GM21367 (cell line): Measurements from ENCODE around the gene DENND1B.
A peak's percentile ranks its signal among the peaks of the same experiment; 100 is the strongest.
"Not testable (repeated sequence)": the region's sequence is repeated elsewhere in the genome, so short reads cannot be mapped to it uniquely, and the experiment has no call there.

Experiments
- ATAC-seq: cut with Tn5 transposase; IDR thresholded peaks from one replicate; pipeline ENCODE4 v1.9.1; 2021; ENCODE audit not compliant: unreplicated experiment

Gene DENND1B

DNA sequence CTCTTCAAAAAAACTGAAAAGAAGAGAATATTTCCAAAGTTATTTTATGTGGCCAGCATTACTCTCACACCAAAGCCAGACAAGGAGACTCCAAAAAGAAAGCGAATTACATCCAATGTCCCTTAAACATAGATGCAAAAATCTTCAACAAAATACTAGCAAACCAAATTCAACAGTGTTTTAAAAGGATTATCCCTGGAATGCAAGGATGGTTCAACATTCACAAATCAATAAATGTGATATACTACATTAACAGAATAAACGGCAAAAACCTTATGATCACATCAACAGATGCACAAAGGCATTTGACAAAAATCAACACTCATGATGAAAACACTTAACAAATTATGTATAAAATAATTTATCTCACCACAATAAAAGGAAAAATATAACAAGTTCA lies 207.8 kb downstream of the DENND1B start:
- no peak for ATAC-seq

DNA sequence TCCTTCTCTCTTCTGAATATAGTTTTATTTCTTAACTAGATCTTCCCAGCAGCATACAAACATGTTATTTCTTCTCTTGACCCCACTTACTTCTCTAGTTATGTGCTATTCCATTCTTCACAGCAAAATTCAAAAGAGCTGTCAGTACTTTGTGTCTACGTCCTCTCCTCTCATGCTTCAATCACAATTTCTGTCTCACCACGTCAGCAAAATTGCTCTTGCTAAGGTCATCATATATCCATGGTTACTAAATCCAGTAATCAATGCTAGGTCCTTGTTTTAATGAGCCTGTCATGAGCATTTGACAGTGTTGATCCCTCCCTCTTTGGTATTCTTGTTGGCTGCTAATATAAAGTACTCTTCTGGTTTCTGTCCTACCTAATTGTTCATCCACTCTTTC lies 214.2 kb downstream of the DENND1B start:
- no peak for ATAC-seq

DNA sequence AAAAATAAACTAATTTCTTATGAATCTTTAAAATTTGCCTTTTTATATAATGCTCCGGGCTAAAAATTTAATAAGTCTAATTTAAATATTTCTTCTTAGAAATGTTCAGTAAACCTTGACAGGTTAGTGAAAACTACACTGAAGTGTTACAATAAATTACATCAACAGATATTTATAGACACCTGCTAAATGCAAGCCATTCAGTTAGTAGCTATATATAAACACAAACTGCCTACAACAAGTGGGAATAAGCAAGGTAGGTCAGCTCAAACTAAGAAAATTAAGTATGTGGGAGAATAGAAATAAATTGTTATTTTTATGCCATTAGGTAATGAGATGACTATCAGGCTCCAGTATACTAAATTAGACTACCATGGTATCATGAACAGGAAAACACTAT lies 215.6 kb downstream of the DENND1B start:
- no peak for ATAC-seq

DNA sequence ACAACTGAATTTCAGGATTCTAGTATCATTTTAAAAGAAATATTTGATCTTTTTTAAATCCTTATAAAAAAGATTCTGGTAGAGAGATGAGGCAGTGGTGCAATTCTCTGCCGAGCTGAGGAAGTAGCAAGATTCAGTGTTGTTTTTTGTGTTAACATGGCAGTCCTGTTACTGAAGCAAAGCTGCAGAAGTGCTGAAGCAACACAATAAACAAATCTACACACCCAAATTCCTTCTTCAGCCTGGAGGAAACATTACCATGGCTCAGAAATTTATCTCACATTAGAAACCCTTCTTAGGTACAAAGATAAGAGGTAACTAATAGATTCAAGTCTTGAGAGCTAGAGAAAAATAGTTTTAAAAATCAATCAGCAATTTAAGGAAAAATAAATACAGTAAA lies 216.0 kb downstream of the DENND1B start:
- ATAC-seq = no peak

DNA sequence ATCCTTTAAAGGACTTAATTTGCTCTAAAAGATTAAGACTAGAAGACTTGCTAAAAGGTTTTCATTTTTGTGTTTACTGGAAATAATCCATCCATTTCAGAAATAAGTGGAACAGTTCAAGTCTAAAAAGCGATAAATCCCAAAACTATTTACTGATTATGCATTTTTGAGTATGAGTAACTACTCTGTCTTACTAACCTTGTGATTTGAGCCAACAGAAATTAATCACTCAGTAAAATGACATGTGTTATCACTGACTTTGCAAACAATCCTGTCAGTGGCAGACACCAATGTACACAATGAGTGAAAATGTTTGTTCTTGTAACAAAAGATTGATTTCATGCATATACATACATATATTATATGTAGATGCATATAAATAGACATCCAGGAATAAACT lies 218.0 kb downstream of the DENND1B start:
- ATAC-seq = no peak

DNA sequence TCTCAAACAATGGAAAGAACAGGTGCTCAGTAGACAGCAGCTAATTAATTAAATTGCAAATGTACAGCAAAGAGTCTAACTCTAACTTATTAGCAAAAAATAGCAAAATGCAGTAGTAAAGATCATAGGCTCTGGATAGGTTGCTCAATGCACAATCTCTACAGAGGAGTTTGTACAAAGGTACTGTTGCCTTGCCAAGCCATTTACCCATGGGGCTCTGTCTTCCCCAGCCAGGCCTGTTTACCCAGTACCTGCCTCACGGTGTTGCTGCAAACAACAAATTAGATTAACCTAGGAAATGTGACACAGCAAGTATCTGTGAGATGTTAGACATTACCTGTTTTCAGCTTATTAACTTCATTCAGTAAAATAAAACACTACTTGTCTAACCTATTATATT lies 222.0 kb downstream of the DENND1B start:
- no peak for ATAC-seq

DNA sequence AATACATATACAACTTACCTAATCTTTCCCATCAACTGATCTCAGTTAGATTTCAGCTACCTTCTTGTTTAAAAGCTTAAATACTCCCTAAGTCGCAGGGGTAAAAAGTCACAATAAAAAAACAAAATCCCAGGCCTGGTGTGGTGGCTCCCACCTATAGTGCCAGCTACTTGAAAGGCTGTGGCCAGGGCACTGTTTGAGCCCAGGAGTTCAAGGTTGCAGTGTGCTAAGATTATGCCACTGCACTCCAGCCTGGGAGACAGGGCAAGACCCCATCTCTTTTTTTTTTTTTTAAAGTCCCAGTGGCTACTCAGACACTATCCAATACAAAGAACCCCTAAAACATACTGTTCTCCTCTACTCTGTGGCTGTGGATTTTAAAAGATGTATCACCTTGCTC lies 228.3 kb downstream of the DENND1B start:
- ATAC-seq = no peak

DNA sequence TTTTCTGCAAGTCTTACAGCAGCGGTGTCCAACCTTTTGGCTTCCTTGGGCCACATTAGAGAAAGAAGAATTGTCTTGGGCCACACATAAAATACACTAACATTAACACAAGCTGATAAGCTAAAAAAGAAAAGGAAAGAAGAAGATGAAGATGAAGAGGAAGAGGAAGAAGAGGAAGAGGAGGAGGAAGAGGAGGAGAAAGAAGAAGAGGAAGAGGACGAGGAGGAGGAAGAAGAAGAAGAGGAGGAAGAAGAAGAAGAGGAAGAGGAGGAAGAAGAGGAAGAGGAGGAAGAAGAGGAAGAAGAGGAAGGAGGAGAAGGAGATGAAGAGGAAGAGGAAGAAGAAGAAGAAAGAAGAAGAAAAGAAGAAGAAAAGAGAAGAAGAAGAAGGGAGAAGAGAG lies 230.7 kb downstream of the DENND1B start:
- no peak for ATAC-seq

DNA sequence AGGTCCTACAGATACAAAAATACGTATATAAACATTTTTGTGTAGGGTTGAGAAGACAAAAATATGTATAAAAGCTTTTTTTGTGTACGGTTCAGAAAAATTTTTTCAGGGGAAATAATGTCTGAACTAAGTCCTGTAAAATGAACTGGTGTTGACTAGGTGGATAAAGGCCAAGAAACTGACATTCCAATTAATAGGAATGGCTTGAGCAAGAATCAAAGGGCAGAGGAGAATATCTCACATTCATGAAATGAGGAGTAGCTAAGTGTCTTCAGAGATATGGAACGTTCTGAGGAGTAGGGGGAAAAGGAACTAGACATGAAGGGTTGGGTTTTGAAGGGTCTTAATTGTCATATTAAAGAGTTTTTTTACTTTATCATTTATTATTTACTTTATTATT lies 231.2 kb downstream of the DENND1B start:
- no peak for ATAC-seq

DNA sequence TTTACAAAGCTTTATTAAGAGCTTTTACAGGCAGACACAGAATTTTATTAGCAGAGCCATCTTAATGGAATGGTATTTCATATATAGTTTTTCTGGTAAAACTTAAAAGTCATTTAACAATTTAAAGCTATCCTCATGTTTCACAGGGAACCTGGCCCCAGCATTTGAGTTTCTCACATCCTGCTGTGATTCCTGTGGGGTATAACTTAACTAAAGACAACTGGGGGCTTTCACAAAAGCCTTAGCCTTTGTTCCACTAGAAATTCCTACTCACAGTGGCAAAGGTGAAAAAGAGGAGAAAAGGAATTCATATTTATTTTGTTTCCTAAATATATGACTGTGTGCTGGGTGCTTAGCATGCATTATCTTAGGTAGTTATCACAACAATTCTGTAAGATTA lies 233.9 kb downstream of the DENND1B start:
- no peak for ATAC-seq

DNA sequence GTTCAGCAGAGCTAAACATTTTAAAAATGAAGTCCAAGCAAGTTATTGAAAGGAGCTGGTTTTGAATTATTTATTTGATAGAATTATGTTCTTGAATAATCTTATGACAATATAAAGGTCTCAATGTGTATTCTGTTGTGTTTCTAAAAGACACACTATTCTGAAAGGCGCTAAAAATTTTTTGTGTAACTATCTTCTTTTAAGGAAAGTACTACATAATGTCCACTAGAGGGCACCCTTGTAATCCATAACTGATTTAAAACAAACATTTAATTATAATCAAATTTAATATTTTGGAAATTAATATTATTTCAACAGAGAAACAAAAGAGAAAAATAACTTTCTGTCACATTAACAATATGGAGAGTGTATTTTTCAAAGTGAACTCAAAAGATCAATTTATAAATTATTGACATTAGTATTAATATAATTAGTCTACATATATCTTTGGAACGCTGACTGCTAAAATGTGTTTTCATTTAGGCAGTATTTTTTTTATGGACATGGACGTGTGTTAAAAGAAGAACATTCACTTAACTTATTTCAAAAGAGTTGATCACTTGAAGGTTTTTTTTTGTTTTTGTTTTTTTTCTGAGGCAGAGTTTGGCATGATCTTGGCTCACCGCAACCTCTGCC lies 248.4 kb downstream of the DENND1B start:
- no peak for ATAC-seq

DNA sequence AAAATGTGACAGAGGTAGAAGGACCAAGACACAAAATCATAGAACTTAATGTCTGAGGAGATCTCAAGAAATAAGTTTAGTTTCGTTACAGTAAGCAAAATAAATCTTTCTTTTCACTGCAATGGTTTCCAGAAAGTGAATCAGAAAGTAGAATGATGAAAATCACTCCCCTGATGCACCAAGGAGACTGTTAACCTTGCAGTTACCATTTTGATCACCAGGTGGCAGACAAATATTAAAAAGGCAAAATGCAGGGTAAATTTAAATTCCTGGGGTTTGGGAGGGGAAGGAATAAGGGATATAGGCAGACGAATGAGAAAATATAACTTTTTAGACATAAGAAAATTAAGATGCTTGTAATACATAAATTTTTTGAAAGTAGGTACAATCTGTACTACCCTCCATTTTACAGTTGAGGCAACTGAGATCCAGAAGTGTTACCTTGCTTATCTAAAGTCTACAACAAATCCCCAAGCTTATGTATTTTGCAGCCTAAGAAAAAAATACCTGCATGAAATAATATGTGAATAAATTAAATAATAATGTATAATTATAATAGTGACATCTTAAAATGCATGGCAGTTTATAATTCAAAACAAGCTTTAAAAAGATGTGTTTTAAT lies 254.1 kb downstream of the DENND1B start:
- peak; percentile 69 for ATAC-seq

DNA sequence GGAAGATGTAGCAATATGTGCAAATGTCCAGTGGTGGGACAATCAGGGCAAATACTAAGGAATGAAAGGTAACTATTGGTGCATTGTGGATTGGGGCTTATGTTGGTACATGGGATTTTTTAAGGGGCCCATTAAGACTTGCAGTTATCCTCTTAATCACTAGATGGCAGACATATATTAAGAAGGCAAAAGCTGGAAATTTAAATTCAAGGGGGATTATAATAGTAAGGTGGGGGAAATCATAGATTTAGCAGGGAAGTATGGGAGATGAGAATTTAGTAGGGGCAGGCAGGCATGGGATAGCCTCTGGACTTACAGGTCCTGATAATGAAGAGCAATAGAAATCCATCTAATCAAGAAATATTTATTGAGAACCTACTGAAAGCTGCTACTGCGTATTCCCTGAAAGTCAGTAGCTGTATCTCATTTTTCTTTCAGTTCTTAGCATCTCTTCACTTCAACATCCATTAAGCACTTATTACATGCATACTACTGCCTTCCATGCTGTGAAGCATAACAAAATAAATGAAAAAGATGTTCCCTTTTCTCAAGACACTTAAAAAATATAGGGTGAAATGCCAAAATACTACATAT lies 255.4 kb downstream of the DENND1B start:
- ATAC-seq = peak; percentile 40

DNA sequence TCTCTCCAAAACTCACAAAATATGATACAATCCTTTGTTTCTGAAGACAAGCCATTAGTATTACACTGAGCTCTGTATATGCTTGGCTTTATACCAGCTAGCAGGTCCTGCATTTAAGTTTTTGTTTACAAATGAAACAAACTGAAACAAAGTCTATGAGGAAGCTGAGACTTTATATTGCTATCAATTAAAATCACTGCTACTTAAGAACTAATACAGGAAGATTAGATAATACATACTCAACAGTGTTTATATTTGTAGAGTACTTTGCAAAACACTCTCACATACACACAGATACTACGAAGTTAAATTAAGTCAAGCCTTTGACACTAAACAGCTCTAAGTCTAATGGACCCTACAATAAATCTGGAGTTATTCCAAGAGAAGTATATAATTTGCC lies 259.9 kb downstream of the DENND1B start:
- ATAC-seq = no peak

DNA sequence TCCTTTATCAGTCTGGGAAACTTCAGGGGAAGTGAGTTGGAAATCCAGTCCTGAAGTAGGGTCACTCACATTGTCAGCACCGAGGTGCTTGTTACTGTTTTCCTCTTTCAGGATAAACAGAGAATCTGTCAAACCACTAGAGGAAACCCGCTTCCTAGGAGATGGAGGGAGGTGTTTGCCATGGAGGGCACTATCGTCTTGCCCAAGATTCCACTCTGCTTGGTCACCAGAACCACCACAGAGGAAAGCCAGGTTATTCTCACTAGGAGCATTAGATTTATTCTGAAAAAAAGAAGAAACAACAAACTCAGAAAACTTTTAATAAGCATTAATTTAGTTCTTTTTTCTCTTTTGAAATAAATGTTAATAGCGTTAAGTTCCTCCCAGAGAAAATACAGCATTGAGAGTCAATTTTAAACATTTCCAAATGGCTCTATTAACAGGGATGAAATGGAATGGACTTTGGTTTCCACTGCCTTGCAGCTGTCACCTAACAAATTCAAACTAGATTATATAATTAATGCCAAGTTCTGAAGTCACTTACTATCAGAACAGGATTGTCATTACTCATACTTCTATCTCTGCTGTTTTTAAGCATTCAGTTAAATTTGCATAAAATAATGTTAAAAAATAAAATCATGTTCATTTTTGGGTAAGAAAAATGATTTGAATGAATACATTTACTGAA lies 264.4 kb downstream of the DENND1B start:
- ATAC-seq = no peak

DNA sequence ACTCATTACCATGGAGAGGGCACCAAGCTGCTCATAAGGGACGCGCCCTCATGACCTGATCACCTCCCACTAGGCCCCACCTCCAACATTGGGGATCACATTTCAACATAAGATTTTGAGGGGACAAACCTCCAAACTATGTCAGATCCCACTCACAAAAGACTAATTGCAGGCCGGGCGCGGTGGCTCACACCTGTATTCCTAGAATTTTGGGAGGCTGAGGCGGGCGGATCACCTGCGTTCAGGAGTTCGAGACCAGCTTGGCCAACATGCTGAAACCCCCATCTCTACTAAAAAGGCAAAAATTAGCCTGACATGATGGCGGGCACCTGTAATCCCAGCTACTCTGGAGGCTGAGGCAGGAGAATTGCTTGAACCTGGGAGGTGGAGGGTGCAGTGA lies 278.6 kb downstream of the DENND1B start:
- no peak for ATAC-seq

DNA sequence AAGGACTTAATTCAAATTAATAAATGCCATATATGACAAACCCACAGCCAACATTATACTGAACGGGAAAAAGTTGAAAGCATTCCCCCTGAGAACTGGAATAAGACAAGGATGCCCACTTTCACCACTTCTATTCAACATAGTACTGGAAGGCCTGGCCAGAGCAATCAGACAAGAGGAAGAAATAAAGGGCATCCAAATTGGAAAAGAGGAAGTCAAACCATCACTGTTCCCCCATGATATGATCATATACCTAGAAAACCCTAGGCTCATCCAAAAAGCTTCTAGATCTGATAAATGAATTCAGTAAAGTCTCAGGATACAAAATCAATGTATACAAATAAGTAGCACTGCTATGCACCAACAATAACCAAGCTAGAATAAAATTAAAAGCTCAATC lies 283.8 kb downstream of the DENND1B start:
- ATAC-seq = not testable (repeated sequence)

DNA sequence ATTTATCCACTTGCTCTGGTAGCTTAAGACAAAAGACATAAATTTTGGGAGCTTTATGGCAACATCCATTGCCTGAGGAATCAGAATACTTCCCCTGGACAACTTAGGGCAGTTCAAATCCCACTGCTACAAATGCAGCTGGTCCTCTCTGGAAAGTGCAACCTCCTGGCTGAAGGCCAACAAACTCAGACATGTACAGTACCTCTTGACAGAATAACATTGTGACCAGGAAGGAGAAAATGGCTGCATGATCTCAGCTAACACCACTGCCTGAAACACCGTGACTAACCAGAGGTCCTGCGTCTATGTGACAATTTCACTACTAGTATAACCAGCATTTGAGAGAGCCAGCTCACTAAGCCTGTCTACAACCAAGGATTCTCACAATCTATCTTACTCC lies 288.3 kb downstream of the DENND1B start:
- no peak for ATAC-seq

DNA sequence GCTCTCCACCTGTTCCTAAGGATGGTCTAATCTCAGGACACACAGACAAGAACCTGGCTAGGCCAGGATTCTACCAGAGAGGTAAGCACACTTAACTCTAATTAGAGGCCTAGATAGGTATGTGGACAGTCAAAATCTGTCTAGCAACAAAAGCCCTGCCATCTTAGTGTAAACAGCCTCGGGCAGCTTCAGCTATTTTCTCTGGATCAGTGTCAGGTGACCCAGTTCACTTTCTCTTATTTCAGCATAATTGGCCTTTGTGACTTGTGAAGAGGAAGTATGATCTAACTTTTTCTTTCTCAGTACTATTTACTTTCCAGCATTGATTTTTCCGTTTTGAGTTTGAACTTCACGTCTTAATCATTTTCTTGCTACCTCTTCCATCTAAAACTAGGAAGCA lies 289.5 kb downstream of the DENND1B start:
- no peak for ATAC-seq

DNA sequence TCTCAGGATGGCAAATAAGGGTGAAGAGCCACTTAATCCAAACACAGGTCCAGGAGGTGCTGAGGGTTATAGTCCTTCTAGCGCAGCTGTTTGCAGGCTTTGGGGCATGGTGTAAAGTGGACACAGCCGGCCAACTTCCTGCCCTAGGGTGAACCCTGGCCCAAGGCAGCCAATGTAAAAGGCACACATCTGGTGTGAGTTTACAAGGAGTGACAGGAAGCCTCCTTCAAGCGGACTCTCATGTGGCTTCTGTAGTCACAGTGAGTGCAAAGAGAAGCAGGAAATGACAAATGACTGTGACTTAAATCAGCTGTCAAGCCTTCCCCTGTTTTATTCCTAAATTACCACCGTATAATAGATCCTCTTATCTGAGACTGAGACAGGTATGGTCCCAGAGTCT lies 294.2 kb downstream of the DENND1B start:
- no peak for ATAC-seq

DNA sequence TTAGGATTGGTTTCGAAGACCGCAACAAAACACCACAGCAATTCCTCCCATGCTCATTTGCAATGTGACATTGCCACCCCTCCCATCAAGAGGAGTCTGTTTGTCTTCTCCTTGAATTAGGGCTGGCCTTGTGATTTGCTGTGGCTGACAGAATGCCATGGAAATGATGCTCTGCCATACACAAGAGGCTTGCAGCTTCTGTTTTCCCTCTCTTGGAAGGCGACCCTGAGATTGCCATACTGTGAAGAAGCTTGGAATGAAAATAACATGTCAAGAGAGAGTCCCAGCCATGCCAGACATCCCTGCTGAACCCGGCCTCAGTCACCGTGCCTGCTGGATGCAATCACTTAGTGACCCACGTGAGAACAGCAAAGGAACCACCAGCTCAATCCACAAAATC lies 294.8 kb downstream of the DENND1B start:
- no peak for ATAC-seq

DNA sequence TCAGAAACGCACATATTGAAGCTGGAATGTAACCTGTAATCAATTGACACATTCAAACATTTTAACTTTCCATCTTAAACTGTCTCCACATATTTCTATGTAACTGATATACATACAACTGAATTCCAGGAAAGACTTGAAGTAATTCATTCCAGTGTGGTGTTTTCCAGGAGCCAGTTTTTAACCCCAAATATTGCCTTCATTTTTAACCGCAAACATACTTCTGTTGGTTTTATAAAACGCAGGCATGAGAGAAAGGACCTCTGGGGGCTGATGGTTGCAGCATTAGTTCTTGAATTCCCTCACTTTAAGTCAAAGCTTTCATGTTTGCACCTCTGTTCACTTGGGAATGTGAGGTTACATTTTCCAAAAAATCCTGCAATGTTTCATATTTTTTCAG lies 303.1 kb downstream of the DENND1B start:
- ATAC-seq = no peak
